DOHH2 (cell line): ENCODE measurements around the gene AKT1S1.

ENCODE experiments used
- EZH2phosphoT487 ChIP-seq: fragments of 200-600 bp; sonication (generic); IDR thresholded peaks from 2 replicates; pipeline ENCODE4 v1.6.1; 2017; ENCODE audit warnings: borderline replicate concordance, mild to moderate bottlenecking, antibody characterized with exemption, low read length, moderate library complexity, mixed read lengths
- TF ChIP-seq, protein P1 (sequence below): fragments of 200-600 bp; sonication (generic); IDR thresholded peaks from one replicate; pipeline ENCODE4 v1.5.1; 2014; ENCODE audit warnings: antibody characterized with exemption, mild to moderate bottlenecking, low read depth, low read length; ENCODE audit not compliant: poor library complexity, severe bottlenecking

DNA sequence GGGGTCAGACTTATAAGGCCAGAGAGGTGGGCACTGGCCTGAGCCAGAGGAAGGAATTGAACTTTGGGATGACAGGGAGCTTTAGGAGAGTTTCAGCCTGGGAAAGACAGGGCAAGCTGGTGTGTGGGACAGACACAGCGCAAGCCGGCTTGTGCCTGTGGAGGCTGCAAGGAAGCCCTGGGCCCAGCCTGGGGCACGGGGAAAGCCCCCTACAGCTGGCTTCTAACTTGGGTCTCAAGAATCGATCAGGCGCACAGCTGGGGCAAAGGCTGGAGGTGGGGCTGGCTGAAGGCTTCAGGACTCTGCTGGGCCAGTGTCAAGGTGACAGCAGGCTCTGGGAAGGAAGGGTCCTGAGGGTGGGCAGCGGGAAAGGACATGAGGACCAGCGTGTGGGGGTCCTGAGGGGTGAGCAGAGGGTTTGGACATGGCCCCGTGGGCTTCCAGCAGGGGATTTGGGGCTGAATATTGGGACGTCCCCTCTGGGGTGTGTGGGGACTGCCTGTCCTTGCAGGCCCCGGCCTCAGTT is 23.2 kb downstream of the AKT1S1 start:
- TF ChIP-seq, protein P1, sequence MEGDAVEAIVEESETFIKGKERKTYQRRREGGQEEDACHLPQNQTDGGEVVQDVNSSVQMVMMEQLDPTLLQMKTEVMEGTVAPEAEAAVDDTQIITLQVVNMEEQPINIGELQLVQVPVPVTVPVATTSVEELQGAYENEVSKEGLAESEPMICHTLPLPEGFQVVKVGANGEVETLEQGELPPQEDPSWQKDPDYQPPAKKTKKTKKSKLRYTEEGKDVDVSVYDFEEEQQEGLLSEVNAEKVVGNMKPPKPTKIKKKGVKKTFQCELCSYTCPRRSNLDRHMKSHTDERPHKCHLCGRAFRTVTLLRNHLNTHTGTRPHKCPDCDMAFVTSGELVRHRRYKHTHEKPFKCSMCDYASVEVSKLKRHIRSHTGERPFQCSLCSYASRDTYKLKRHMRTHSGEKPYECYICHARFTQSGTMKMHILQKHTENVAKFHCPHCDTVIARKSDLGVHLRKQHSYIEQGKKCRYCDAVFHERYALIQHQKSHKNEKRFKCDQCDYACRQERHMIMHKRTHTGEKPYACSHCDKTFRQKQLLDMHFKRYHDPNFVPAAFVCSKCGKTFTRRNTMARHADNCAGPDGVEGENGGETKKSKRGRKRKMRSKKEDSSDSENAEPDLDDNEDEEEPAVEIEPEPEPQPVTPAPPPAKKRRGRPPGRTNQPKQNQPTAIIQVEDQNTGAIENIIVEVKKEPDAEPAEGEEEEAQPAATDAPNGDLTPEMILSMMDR: no peak
- TF ChIP-seq EZH2phosphoT487: no peak
